Loucy (cell line): Measurements from ENCODE around the gene CYSLTR2.

Source experiments
- H2AFZ ChIP-seq: fragments of 200-600 bp; sonication (generic); 2 replicates; pipeline ENCODE4 v1.6.0; 2016; ENCODE audit warnings: antibody characterized with exemption, mild to moderate bottlenecking, low read length, moderate library complexity
- H3F3A ChIP-seq: fragments of 200-600 bp; 2 replicates; pipeline ENCODE4 v1.6.0; 2016; ENCODE audit warnings: antibody characterized with exemption, low read depth, mild to moderate bottlenecking
- H3K27me3 ChIP-seq: fragments of 200-600 bp; sonication (generic); 2 replicates; pipeline ENCODE4 v1.6.1; 2014; ENCODE audit warnings: low read length, mild to moderate bottlenecking; ENCODE audit not compliant: insufficient read depth, poor library complexity, severe bottlenecking
- H3K36me3 ChIP-seq: fragments of 200-600 bp; sonication (generic); 2 replicates; pipeline ENCODE4 v1.6.1; 2016; ENCODE audit warnings: low read length; ENCODE audit not compliant: insufficient read depth
- H3K4me1 ChIP-seq: fragments of 200-600 bp; sonication (generic); 2 replicates; pipeline ENCODE4 v1.5.1; 2014; ENCODE audit warnings: low read length, mild to moderate bottlenecking; ENCODE audit not compliant: insufficient read depth, poor library complexity, severe bottlenecking
- H3K4me2 ChIP-seq: fragments of 200-600 bp; sonication (generic); 2 replicates; pipeline ENCODE4 v1.6.0; 2014; ENCODE audit warnings: antibody characterized with exemption, low read length, low read depth, mild to moderate bottlenecking; ENCODE audit not compliant: poor library complexity, severe bottlenecking
- H3K4me3 ChIP-seq: fragments of 200-600 bp; sonication (generic); 2 replicates; pipeline ENCODE4 v1.5.1; 2014; ENCODE audit warnings: low read length, mild to moderate bottlenecking, mixed read lengths; ENCODE audit not compliant: poor library complexity, severe bottlenecking
- H3K79me2 ChIP-seq: fragments of 200-600 bp; sonication (generic); 2 replicates; pipeline ENCODE4 v1.6.1; 2014; ENCODE audit warnings: low read length; ENCODE audit not compliant: insufficient read depth
- H3K9ac ChIP-seq: fragments of 200-600 bp; sonication (generic); 2 replicates; pipeline ENCODE4 v1.6.0; 2014; ENCODE audit warnings: mild to moderate bottlenecking, low read depth, low read length, moderate library complexity; ENCODE audit not compliant: poor library complexity, severe bottlenecking
- H3K9me2 ChIP-seq: fragments of 200-600 bp; sonication (generic); replicated peaks from 2 replicates; pipeline ENCODE4 v1.6.1; 2016; ENCODE audit warnings: low read depth, low read length, mixed read lengths
- H3K9me3 ChIP-seq: fragments of 200-600 bp; sonication (generic); 2 replicates; pipeline ENCODE4 v1.6.1; 2014; ENCODE audit warnings: mild to moderate bottlenecking, antibody characterized with exemption, low read length, low read depth; ENCODE audit not compliant: insufficient read depth
- H4K20me1 ChIP-seq: fragments of 200-600 bp; sonication (generic); 2 replicates; pipeline ENCODE4 v1.6.0; 2014; ENCODE audit warnings: antibody characterized with exemption, low read length, mild to moderate bottlenecking; ENCODE audit not compliant: insufficient read depth, poor library complexity, severe bottlenecking
- CTCF ChIP-seq: fragments of 200-600 bp; sonication (generic); conservative IDR thresholded peaks from 2 replicates; pipeline ENCODE4 v1.5.1; 2014; ENCODE audit warnings: mild to moderate bottlenecking, antibody characterized with exemption, low read length
- EZH2phosphoT487 ChIP-seq: fragments of 200-600 bp; IDR thresholded peaks from 2 replicates; pipeline ENCODE4 v1.6.1; 2018; ENCODE audit warnings: antibody characterized with exemption, mild to moderate bottlenecking, moderate library complexity, borderline replicate concordance

CYSLTR2 gene

GRCh38 chr13:48636550-48636949, 17.2 kb upstream of the CYSLTR2 start:
- Histone ChIP-seq H3K4me3 (no peak overlapping the region), H3F3A (no peaks in the 10 kb centered on the region), H3K4me2 (no peak overlapping the region), H3K9ac (no peak overlapping the region), H2AFZ (no peak overlapping the region), H3K9me3 (no peaks in the 10 kb centered on the region), H3K9me2 (no peaks in the 10 kb centered on the region), H3K79me2 (no peaks in the 10 kb centered on the region), H3K36me3 (no peaks in the 10 kb centered on the region), H3K4me1 (no peaks in the 10 kb centered on the region), H3K27me3 (no peaks in the 10 kb centered on the region), H4K20me1 (no peaks in the 10 kb centered on the region)
- no peak for TF ChIP-seq CTCF
- TF ChIP-seq EZH2phosphoT487 = no peak

GRCh38 chr13:48637601-48638000, 16.1 kb upstream of the CYSLTR2 start:
- H3K36me3 ChIP-seq = no peaks in the 10 kb centered on the region
- no peaks in the 10 kb centered on the region for H3K79me2 ChIP-seq
- no peaks in the 10 kb centered on the region for H3K4me1 ChIP-seq
- no peak overlapping the region for H3K9ac ChIP-seq
- H3K9me2 ChIP-seq = no peaks in the 10 kb centered on the region
- H3K4me3 ChIP-seq = no peak overlapping the region
- no peaks in the 10 kb centered on the region for H3K27me3 ChIP-seq
- H3K9me3 ChIP-seq = no peaks in the 10 kb centered on the region
- TF ChIP-seq EZH2phosphoT487 = no peak
- TF ChIP-seq CTCF = no peak
- no peak overlapping the region for H2AFZ ChIP-seq
- H3F3A ChIP-seq = no peaks in the 10 kb centered on the region
- no peak overlapping the region for H3K4me2 ChIP-seq
- no peaks in the 10 kb centered on the region for H4K20me1 ChIP-seq

- Histone ChIP-seq H4K20me1 (no peaks in the 10 kb centered on the region), H3K4me3 (no peak overlapping the region), H3K9me2 (no peaks in the 10 kb centered on the region), H3F3A (no peaks in the 10 kb centered on the region), H3K79me2 (no peaks in the 10 kb centered on the region), H3K27me3 (no peaks in the 10 kb centered on the region), H3K4me1 (no peaks in the 10 kb centered on the region), H3K36me3 (no peaks in the 10 kb centered on the region), H3K9me3 (no peaks in the 10 kb centered on the region), H2AFZ (no peak overlapping the region), H3K4me2 (no peak overlapping the region), H3K9ac (no peak overlapping the region)
- TF ChIP-seq EZH2phosphoT487 = no peak
- no peak for TF ChIP-seq CTCF
Observed at GRCh38 chr13:48640767-48641166, 13.0 kb upstream of the CYSLTR2 start.
